IMR-90 (cell line): Measurements from ENCODE around the gene BTBD6. TPM values are rescaled to one million over a fixed set of nuclear protein-coding genes. Genes with fewer than 3 reads are reported as not detected.

Source experiments
- ATAC-seq: fragments of 200-7000 bp; cut with Tn5 transposase; 2 replicates; pipeline ENCODE4 v1.9.1; 2020; ENCODE audit warnings: low read depth, mild to moderate bottlenecking, moderate library complexity
- BruUV-seq: library from RNA; stranded (reverse); fragments of 400-500 nt; replicated peaks from 2 replicates; lab custom pipeline; 2021; lab: Mats Ljungman, UMichigan
- CTCF ChIA-PET: fragments of 300-600 bp; formaldehyde crosslinking; extraction: SDS; loops from one replicate; lab custom pipeline; 2021; ENCODE audit warnings: antibody characterized with exemption; lab: Yijun Ruan, JAX
- POLR2A ChIA-PET: fragments of 300-600 bp; sonication (Branson Sonifier 250); formaldehyde crosslinking; loops from one replicate; lab custom pipeline; 2022; ENCODE audit warnings: antibody characterized with exemption; ENCODE audit not compliant: unreplicated experiment; lab: Charles Lee
- DNase-seq: peaks from one replicate; pipeline ENCODE4 v3.0.0; 2013
- H2AFZ ChIP-seq: replicated peaks from 2 replicates; pipeline ENCODE3; 2013; ENCODE audit warnings: low read length, mild to moderate bottlenecking; ENCODE audit not compliant: poor library complexity
- H2AK5ac ChIP-seq: 2 replicates; pipeline ENCODE4 v1.6.1; 2013; ENCODE audit warnings: low read depth, low read length, inconsistent platforms
- H2AK9ac ChIP-seq: replicated peaks from 2 replicates; pipeline ENCODE3; 2013; ENCODE audit warnings: mild to moderate bottlenecking, low read depth, low read length, moderate library complexity; ENCODE audit not compliant: poor library complexity
- H2BK120ac ChIP-seq: 2 replicates; pipeline ENCODE4 v1.6.1; 2013; ENCODE audit warnings: low read depth, low read length, inconsistent platforms
- H2BK15ac ChIP-seq: 3 replicates; pipeline ENCODE4 v1.6.1; 2013; ENCODE audit warnings: low read depth, low read length, inconsistent platforms
- H2BK20ac ChIP-seq: 2 replicates; pipeline ENCODE4 v1.6.1; 2013; ENCODE audit warnings: low read depth, mild to moderate bottlenecking, inconsistent platforms, low read length, moderate library complexity
- H2BK5ac ChIP-seq: 2 replicates; pipeline ENCODE4 v1.6.1; 2013; ENCODE audit warnings: mild to moderate bottlenecking, low read depth, low read length, inconsistent platforms; ENCODE audit not compliant: poor library complexity, severe bottlenecking
- H3K14ac ChIP-seq: replicated peaks from 2 replicates; pipeline ENCODE4 v1.6.1; 2013; ENCODE audit warnings: low read depth, low read length, inconsistent platforms
- H3K18ac ChIP-seq: 2 replicates; pipeline ENCODE4 v1.6.1; 2013; ENCODE audit warnings: low read depth, low read length, control low read depth
- H3K23ac ChIP-seq: 2 replicates; pipeline ENCODE4 v1.6.1; 2013; ENCODE audit warnings: low read depth, low read length, inconsistent platforms
- H3K27ac ChIP-seq: 2 replicates; pipeline ENCODE4 v1.5.1; 2013; ENCODE audit warnings: mild to moderate bottlenecking, control low read depth, low read length; ENCODE audit not compliant: insufficient read depth
- H3K27me3 ChIP-seq: 2 replicates; pipeline ENCODE4 v1.6.1; 2013; ENCODE audit warnings: low read length; ENCODE audit not compliant: control insufficient read depth, insufficient read depth
- H3K36me3 ChIP-seq: 2 replicates; pipeline ENCODE4 v1.6.1; 2013; ENCODE audit warnings: low read length, mixed read lengths; ENCODE audit not compliant: control insufficient read depth, insufficient read depth
- H3K4ac ChIP-seq: 2 replicates; pipeline ENCODE4 v1.6.1; 2013; ENCODE audit warnings: low read depth, low read length, inconsistent platforms
- H3K4me1 ChIP-seq: 2 replicates; pipeline ENCODE4 v1.6.1; 2013; ENCODE audit warnings: low read length, mixed read lengths; ENCODE audit not compliant: control insufficient read depth, insufficient read depth
- H3K4me2 ChIP-seq: 2 replicates; pipeline ENCODE4 v1.6.1; 2013; ENCODE audit warnings: low read depth, mild to moderate bottlenecking, control low read depth, low read length, moderate library complexity
- H3K4me3 ChIP-seq: 2 replicates; pipeline ENCODE4 v1.5.1; 2013; ENCODE audit warnings: low read depth, mild to moderate bottlenecking, control low read depth, low read length, moderate library complexity; ENCODE audit not compliant: insufficient read depth
- H3K56ac ChIP-seq: 2 replicates; pipeline ENCODE4 v1.6.1; 2013; ENCODE audit warnings: low read length, inconsistent platforms; ENCODE audit not compliant: insufficient read depth; ENCODE audit errors: extremely low read depth
- H3K79me1 ChIP-seq, 2 experiments: 2 replicates each; pipeline ENCODE4 v1.6.1; 2013; ENCODE audit warnings: low read length in 2 of 2, inconsistent platforms in 1 of 2, low read depth in 1 of 2
- H3K9ac ChIP-seq: 2 replicates; pipeline ENCODE4 v1.6.1; 2013; ENCODE audit warnings: low read depth, low read length, control low read depth
- H3K9me1 ChIP-seq: 2 replicates; pipeline ENCODE4 v1.6.1; 2013; ENCODE audit warnings: low read length, inconsistent platforms; ENCODE audit not compliant: insufficient read depth
- H3K9me3 ChIP-seq: 2 replicates; pipeline ENCODE4 v1.6.1; 2013; ENCODE audit warnings: low read length; ENCODE audit not compliant: control insufficient read depth, insufficient read depth
- H4K20me1 ChIP-seq: 2 replicates; pipeline ENCODE4 v1.6.1; 2013; ENCODE audit warnings: low read length, inconsistent platforms; ENCODE audit not compliant: insufficient read depth
- H4K5ac ChIP-seq: 2 replicates; pipeline ENCODE4 v1.6.1; 2013; ENCODE audit warnings: mild to moderate bottlenecking, low read depth, low read length, control low read depth
- H4K8ac ChIP-seq, 2 experiments: 2 replicates each; pipeline ENCODE4 v1.6.1; 2013; ENCODE audit warnings: low read depth in 2 of 2, low read length in 2 of 2, control low read depth in 1 of 2, inconsistent platforms in 1 of 2
- H4K91ac ChIP-seq: 2 replicates; pipeline ENCODE4 v1.6.1; 2013; ENCODE audit warnings: low read depth, low read length, inconsistent platforms; ENCODE audit not compliant: insufficient read depth
- CEBPB ChIP-seq: IDR thresholded peaks from 2 replicates; pipeline ENCODE4 v1.6.1; 2012; ENCODE audit warnings: low read depth, low read length, improper control_type of control experiment
- CHD1 ChIP-seq: IDR thresholded peaks from 2 replicates; pipeline ENCODE4 v1.6.1; 2012; ENCODE audit warnings: low read depth, low read length, improper control_type of control experiment
- FOS ChIP-seq: fragments of 150-350 bp; IDR thresholded peaks from 2 replicates; pipeline ENCODE4 v1.6.1; 2016; ENCODE audit warnings: low read depth, low read length
- MAFK ChIP-seq: IDR thresholded peaks from 2 replicates; pipeline ENCODE4 v1.6.1; 2012; ENCODE audit warnings: low read depth, low read length, improper control_type of control experiment
- MAZ ChIP-seq: IDR thresholded peaks from 2 replicates; pipeline ENCODE4 v1.6.1; 2012; ENCODE audit warnings: low read depth, mild to moderate bottlenecking, low read length, improper control_type of control experiment, moderate library complexity, borderline replicate concordance
- MXI1 ChIP-seq: IDR thresholded peaks from 2 replicates; pipeline ENCODE4 v1.6.1; 2012; ENCODE audit warnings: low read depth, mild to moderate bottlenecking, low read length, moderate library complexity, borderline replicate concordance
- POLR2A ChIP-seq: IDR thresholded peaks from 2 replicates; pipeline ENCODE4 v1.6.1; 2012; ENCODE audit warnings: mild to moderate bottlenecking, low read depth, low read length
- RAD21 ChIP-seq: IDR thresholded peaks from 2 replicates; pipeline ENCODE4 v1.6.1; 2012; ENCODE audit warnings: low read length, improper control_type of control experiment
- USF2 ChIP-seq: fragments of 150-350 bp; IDR thresholded peaks from 2 replicates; pipeline ENCODE4 v1.6.1; 2017; ENCODE audit warnings: mild to moderate bottlenecking, antibody characterized with exemption, low read length, low read depth
- WGBS, 2 experiments: methylation state at CpG; one replicate each; pipeline versions ENCODE4 v1.1.5 to v1.1.7; 2013; ENCODE audit warnings: missing lambda C conversion rate in 2 of 2; ENCODE audit not compliant: insufficient read length in 1 of 2; ENCODE audit errors: extremely low coverage in 2 of 2; 5-methylcytosine and 5-hydroxymethylcytosine counted together
- dilution Hi-C: fragments of 300-500 bp; cut with HindIII; formaldehyde crosslinking; loops from one replicate; pipeline ENCODE4 v1.14.3; 2018; ENCODE audit warnings: low sequenced_read_pairs; ENCODE audit not compliant: unreplicated experiment
- in situ Hi-C: fragments of 300-500 bp; cut with MboI; formaldehyde crosslinking; loops from 3 replicates; pipeline ENCODE4 v1.14.3; 2019; ENCODE audit warnings: low sequenced_read_pairs, inconsistent platforms, mixed read lengths
- intact Hi-C: fragments of 100-400 bp; cut with micrococcal nuclease; formaldehyde crosslinking; loops from 2 replicates; pipeline ENCODE4 v1.10.0; 2022
- polyA plus RNA-seq, 3 experiments: library from polyadenylated mRNA; depleted of rRNA; stranded (reverse); fragments of >200 nt; gene quantifications; 2 replicates each; pipeline ENCODE4 v1.2.3, GENCODE V29; 2012; ENCODE audit warnings: low replicate concordance in 1 of 3
- total RNA-seq: library from RNA; depleted of rRNA; stranded (reverse); fragments of >200 nt; gene quantifications from 2 replicates; pipeline ENCODE4 v1.2.3, GENCODE V29; 2012

Gene BTBD6
- total and polyA plus RNA-seq, 2 of the 4 experiments (the other 2 are of a cell fraction), result 33.9 to 43.9 TPM

GRCh38 chr14:105255021-105255507, 6.7 kb downstream of the BTBD6 start:
- in situ Hi-C loops (no loop called here), dilution Hi-C loops (no loop called here), intact Hi-C loops (no loop called here)
- 78% methylated on average over 5 of the region's 6 CpGs; no CpG with 5 or more reads in 1 of the 2 experiments for WGBS, 2 experiments
- Histone ChIP-seq H2BK5ac (no peak overlapping the region), H3K4me2 (no peak overlapping the region), H4K5ac (no peak overlapping the region), H3K9me1 (0 out of 2 replicates have a peak, but pooled peaks cover 13% of the 10 kb centered on the region), H2AK9ac (peak overlapping the region; percentile 91), H2BK15ac (no peak overlapping the region), H4K8ac (no peak overlapping the region), H3K79me1 (peaks cover 18 to 32% of the 10 kb centered on the region in 2 experiments), H3K9ac (no peak overlapping the region), H2BK120ac (no peak overlapping the region), H3K9me3 (no peaks in the 10 kb centered on the region), H2AFZ (peak overlapping the region; percentile 21), H4K91ac (no peak overlapping the region), H3K14ac (no peak overlapping the region), H3K27ac (no peak overlapping the region), H3K4me1 (peaks cover 6% of the 10 kb centered on the region), H2AK5ac (no peak overlapping the region; the same call in 1 of the 2 replicates), H3K18ac (no peak overlapping the region), H3K36me3 (peaks cover 33% of the 10 kb centered on the region), H4K20me1 (peaks cover 12% of the 10 kb centered on the region), H3K27me3 (no peaks in the 10 kb centered on the region), H3K4me3 (no peak overlapping the region), H3K23ac (no peak overlapping the region), H3K4ac (no peak overlapping the region), H2BK20ac (no peak overlapping the region), H3K56ac (no peak overlapping the region)
- TF ChIP-seq CHD1, result no peak
- no peak for TF ChIP-seq POLR2A
- TF ChIP-seq RAD21, result no peak
- TF ChIP-seq MAFK, result no peak
- no peak for TF ChIP-seq CEBPB
- no peak for TF ChIP-seq USF2
- no peak for TF ChIP-seq FOS
- no peak for TF ChIP-seq MAZ
- no peak for TF ChIP-seq MXI1
- ATAC-seq, result peak; percentile 40
- BruUV-seq, result no TSS peak
- DNase-seq, result peak; percentile 28
- ChIA-PET CTCF (interaction anchor here (0.6 kb wide), 1 partner anchor 11 kb away, joined by 3 read pairs; no protein-coding TSS in a partner anchor), POLR2A (no interaction called here)
